SJCRH30 (cell line): Measurements from ENCODE around the gene TBXAS1. TPM values are rescaled to one million over a fixed set of nuclear protein-coding genes. Genes with fewer than 3 reads are reported as not detected.
A peak's percentile ranks its signal among the peaks of the same experiment; 100 is the strongest.

Experiments used
- DNase-seq, 2 experiments: peaks; one replicate each; pipeline ENCODE4 v3.0.0-alpha.2; 2015 to 2020
- H3K27ac ChIP-seq: fragments of 250-450 bp; sonication (Bioruptor Pico); 2 replicates; pipeline ENCODE4 v1.5.1; 2020; ENCODE audit warnings: mild to moderate bottlenecking, moderate library complexity
- H3K27me3 ChIP-seq: fragments of 250-450 bp; sonication (Bioruptor Pico); 2 replicates; pipeline ENCODE4 v1.5.1; 2020; ENCODE audit warnings: mild to moderate bottlenecking, moderate library complexity
- H3K36me3 ChIP-seq: fragments of 250-450 bp; sonication (Bioruptor Pico); 2 replicates; pipeline ENCODE4 v1.5.1; 2020; ENCODE audit warnings: mild to moderate bottlenecking, moderate library complexity
- H3K4me1 ChIP-seq: fragments of 250-450 bp; sonication (Bioruptor Pico); 2 replicates; pipeline ENCODE4 v1.5.1; 2020; ENCODE audit warnings: mild to moderate bottlenecking, moderate library complexity
- H3K4me3 ChIP-seq: fragments of 250-450 bp; sonication (Bioruptor Pico); 2 replicates; pipeline ENCODE4 v1.5.1; 2020; ENCODE audit warnings: mild to moderate bottlenecking, moderate library complexity
- H3K9me3 ChIP-seq: fragments of 250-450 bp; sonication (Bioruptor Pico); replicated peaks from 2 replicates; pipeline ENCODE4 v1.5.1; 2020; ENCODE audit warnings: mild to moderate bottlenecking, moderate library complexity
- total RNA-seq: library from RNA; depleted of rRNA; stranded (reverse); fragments of >200 nt; shearing (Covaris generic); gene quantifications from 2 replicates; pipeline ENCODE4 v1.2.3, GENCODE V29; 2014

TBXAS1 gene
- total RNA-seq, 1 experiment from 2014 or later: 2.9 TPM

GRCh38 chr7:139960157-139960556, 131.1 kb downstream of the TBXAS1 start:
- Histone ChIP-seq H3K36me3 (no peaks in the 10 kb centered on the region), H3K9me3 (no peaks in the 10 kb centered on the region), H3K27ac (no peak overlapping the region), H3K4me1 (no peaks in the 10 kb centered on the region), H3K4me3 (no peak overlapping the region), H3K27me3 (no peaks in the 10 kb centered on the region)
- no peak for DNase-seq

GRCh38 chr7:139965942-139966628, 137.0 kb downstream of the TBXAS1 start:
- no peak for DNase-seq
- H3K9me3 ChIP-seq: no peaks in the 10 kb centered on the region
- no peak overlapping the region for H3K4me3 ChIP-seq
- H3K36me3 ChIP-seq: no peaks in the 10 kb centered on the region
- no peak overlapping the region for H3K27ac ChIP-seq
- H3K4me1 ChIP-seq: no peaks in the 10 kb centered on the region
- H3K27me3 ChIP-seq: no peaks in the 10 kb centered on the region; the same call in 1 of the 2 replicates

- Histone ChIP-seq H3K4me3 (no peak overlapping the region), H3K9me3 (no peaks in the 10 kb centered on the region), H3K4me1 (no peaks in the 10 kb centered on the region), H3K27ac (no peak overlapping the region), H3K36me3 (no peaks in the 10 kb centered on the region), H3K27me3 (no peaks in the 10 kb centered on the region; the same call in 1 of the 2 replicates)
- no peak for DNase-seq
Measured at GRCh38 chr7:139966949-139967348, 137.9 kb downstream of the TBXAS1 start.

- Histone ChIP-seq H3K4me3 (no peak overlapping the region), H3K27me3 (no peaks in the 10 kb centered on the region; the same call in 1 of the 2 replicates), H3K4me1 (no peaks in the 10 kb centered on the region), H3K9me3 (no peaks in the 10 kb centered on the region), H3K27ac (no peak overlapping the region), H3K36me3 (no peaks in the 10 kb centered on the region)
- no peak for DNase-seq
Measured at GRCh38 chr7:139968931-139969330, 139.9 kb downstream of the TBXAS1 start.

- no peak overlapping the region for H3K27ac ChIP-seq
- no peak overlapping the region for H3K4me3 ChIP-seq
- H3K36me3 ChIP-seq: no peaks in the 10 kb centered on the region
- H3K27me3 ChIP-seq: no peaks in the 10 kb centered on the region
- no peak for DNase-seq
- H3K4me1 ChIP-seq: no peaks in the 10 kb centered on the region
- H3K9me3 ChIP-seq: no peaks in the 10 kb centered on the region
Measured at GRCh38 chr7:139972029-139972428, 143.0 kb downstream of the TBXAS1 start.

- no peaks in the 10 kb centered on the region for H3K9me3 ChIP-seq
- no peak for DNase-seq
- H3K27ac ChIP-seq: no peak overlapping the region
Measured at GRCh38 chr7:139973101-139974050, 144.3 kb downstream of the TBXAS1 start.

GRCh38 chr7:139974179-139974811, 145.2 kb downstream of the TBXAS1 start:
- no peak for DNase-seq
- Histone ChIP-seq H3K27me3 (no peaks in the 10 kb centered on the region), H3K4me1 (no peaks in the 10 kb centered on the region), H3K36me3 (no peaks in the 10 kb centered on the region), H3K9me3 (no peaks in the 10 kb centered on the region), H3K4me3 (no peak overlapping the region), H3K27ac (no peak overlapping the region)

More at GRCh38 chr7:139973101-139974050, 144.3 kb downstream of the TBXAS1 start:
- H3K4me3 ChIP-seq: no peak overlapping the region
- no peaks in the 10 kb centered on the region for H3K27me3 ChIP-seq
- H3K36me3 ChIP-seq: no peaks in the 10 kb centered on the region
- H3K4me1 ChIP-seq: no peaks in the 10 kb centered on the region

- no peaks in the 10 kb centered on the region for H3K36me3 ChIP-seq
- no peaks in the 10 kb centered on the region for H3K27me3 ChIP-seq
- DNase-seq: no peak
Measured at GRCh38 chr7:139976055-139976837, 147.2 kb downstream of the TBXAS1 start.

GRCh38 chr7:139976838-139977656, 148.0 kb downstream of the TBXAS1 start:
- peak in 1 of 2 experiments; percentile 48 for DNase-seq
- no peak overlapping the region for H3K27ac ChIP-seq
- H3K4me3 ChIP-seq: peak overlapping the region; percentile 54
- H3K36me3 ChIP-seq: no peaks in the 10 kb centered on the region
- no peaks in the 10 kb centered on the region for H3K4me1 ChIP-seq
- H3K27me3 ChIP-seq: no peaks in the 10 kb centered on the region
- no peaks in the 10 kb centered on the region for H3K9me3 ChIP-seq

More at GRCh38 chr7:139976055-139976837, 147.2 kb downstream of the TBXAS1 start:
- Histone ChIP-seq H3K4me1 (no peaks in the 10 kb centered on the region), H3K4me3 (peak overlapping the region; percentile 54), H3K27ac (no peak overlapping the region), H3K9me3 (no peaks in the 10 kb centered on the region)

GRCh38 chr7:139981511-139981895, 152.4 kb downstream of the TBXAS1 start:
- Histone ChIP-seq H3K27ac (no peak overlapping the region), H3K4me3 (no peak overlapping the region), H3K36me3 (no peaks in the 10 kb centered on the region), H3K4me1 (no peaks in the 10 kb centered on the region), H3K9me3 (no peaks in the 10 kb centered on the region), H3K27me3 (no peaks in the 10 kb centered on the region)
- DNase-seq: no peak

GRCh38 chr7:139982927-139983920, 154.2 kb downstream of the TBXAS1 start:
- no peaks in the 10 kb centered on the region for H3K27me3 ChIP-seq
- H3K4me3 ChIP-seq: no peak overlapping the region
- no peaks in the 10 kb centered on the region for H3K36me3 ChIP-seq
- no peaks in the 10 kb centered on the region for H3K4me1 ChIP-seq
- H3K9me3 ChIP-seq: no peaks in the 10 kb centered on the region
- DNase-seq: no peak
- H3K27ac ChIP-seq: no peak overlapping the region

GRCh38 chr7:139984642-139985539, 155.8 kb downstream of the TBXAS1 start:
- Histone ChIP-seq H3K36me3 (no peaks in the 10 kb centered on the region), H3K27me3 (no peaks in the 10 kb centered on the region), H3K9me3 (no peaks in the 10 kb centered on the region), H3K27ac (no peak overlapping the region), H3K4me1 (no peaks in the 10 kb centered on the region), H3K4me3 (no peak overlapping the region)
- no peak for DNase-seq
